ENCODE measurements around the gene TMEM132C. TPM values are rescaled to one million over a fixed set of nuclear protein-coding genes. Genes with fewer than 3 reads are reported as not detected.

TMEM132C gene
- total and polyA plus RNA-seq, 2 of the 8 experiments (the other 6 are each of a cell fraction or from before 2014, with no cell fraction given) = 0.23 to 0.76 TPM

DNA sequence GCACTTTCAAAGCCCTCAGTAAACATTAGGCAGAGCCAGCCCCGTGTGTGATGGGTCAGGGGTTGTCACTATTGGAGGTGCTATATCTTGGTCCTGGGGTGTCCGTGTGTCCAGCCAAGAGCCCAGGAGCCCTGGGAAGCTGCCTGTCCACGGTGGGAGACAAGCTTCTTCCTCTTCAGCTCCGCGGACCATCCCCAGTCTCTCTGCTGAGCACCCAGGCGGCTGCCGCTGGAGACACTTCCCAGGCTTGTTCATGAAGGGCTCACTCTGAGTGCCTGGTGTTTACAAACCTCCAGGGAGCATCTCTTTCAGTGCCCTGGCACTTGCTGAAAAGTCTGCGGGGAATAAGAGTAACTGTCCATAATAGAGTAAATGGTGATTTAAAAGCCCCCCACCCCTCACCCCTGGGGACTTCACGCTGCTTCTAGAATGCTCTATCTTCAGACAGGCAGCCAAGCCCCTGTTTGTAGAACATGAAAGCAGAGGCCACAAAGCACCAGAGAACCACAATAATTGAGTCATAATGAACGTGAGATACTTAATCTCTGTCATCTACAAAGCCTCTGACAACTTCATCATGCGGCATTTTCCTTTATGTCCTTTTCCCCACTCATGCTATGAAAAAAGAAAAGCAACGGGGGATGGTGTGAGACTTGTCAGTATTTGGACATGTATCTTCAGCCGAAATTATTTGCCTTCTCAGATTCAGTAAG is 178.6 kb downstream of the TMEM132C start:
- no peaks in the 10 kb centered on the region for H3K79me2 ChIP-seq (ENCODE audit: control insufficient read depth in 1 of 2, insufficient read depth in 2 of 2, low read length in 2 of 2)
- H3K4me2 ChIP-seq (ENCODE audit: insufficient read depth in 1 of 2, low read depth in 2 of 2, low read length in 2 of 2) = no peak overlapping the region
- peak overlapping the region; percentile 61; the same call in 1 of the 2 replicates for H2BK15ac ChIP-seq (ENCODE audit: low read length)
- no peak overlapping the region for H4K5ac ChIP-seq (ENCODE audit: insufficient read length, low read depth, low read length)
- H3K79me1 ChIP-seq (ENCODE audit: low read depth, low read length) = no peaks in the 10 kb centered on the region
- H2BK12ac ChIP-seq (ENCODE audit: low read depth, low read length) = 0 out of 2 replicates have a peak overlapping the region, but pooled peaks have one; percentile 71
- H2BK20ac ChIP-seq (ENCODE audit: low read length) = no peak overlapping the region; the same call in 1 of the 2 replicates
- H2AFZ ChIP-seq (ENCODE audit: low read length) = no peak overlapping the region
- no peaks in the 10 kb centered on the region; a peak in 1 of 7 replicates for H3K27me3 ChIP-seq (replicated peaks in 1 of 4; ENCODE audit: control insufficient read depth in 3 of 4, extremely low read depth in 1 of 4, insufficient read depth in 3 of 4, low read length in 3 of 4)
- no peak overlapping the region; the same call in 1 of the 2 replicates for H3K18ac ChIP-seq (ENCODE audit: extremely low read depth, low read length)
- no peaks in the 10 kb centered on the region for H3K9me3 ChIP-seq (ENCODE audit: insufficient read depth in 2 of 2, low read depth in 1 of 2, low read length in 1 of 2)
- POLR2A ChIA-PET (ENCODE audit: partially characterized antibody) = interaction anchor here (0.5 kb wide), 1 partner anchor 381 kb away, joined by 3 read pairs; no protein-coding TSS in a partner anchor
- H2BK120ac ChIP-seq (replicated peaks; ENCODE audit: low read depth, low read length) = no peak overlapping the region
- no peak overlapping the region for H3K56ac ChIP-seq (replicated peaks; ENCODE audit: insufficient read length, low read depth, low read length)
- H3K14ac ChIP-seq (ENCODE audit: insufficient read length) = no peak overlapping the region
- no peaks in the 10 kb centered on the region for H3K36me3 ChIP-seq (ENCODE audit: control insufficient read depth in 2 of 4, insufficient read depth in 4 of 4, low read length in 3 of 4)
- no peaks in the 10 kb centered on the region for H4K20me1 ChIP-seq (replicated peaks in 1 of 2; ENCODE audit: control insufficient read depth in 1 of 2, insufficient read depth in 2 of 2, low read length in 2 of 2)
- 76% methylated on average over 13 of the region's 13 CpGs; no CpG with 5 or more reads in 1 of the 2 experiments for WGBS, 2 experiments (ENCODE audit: extremely low coverage in 1 of 2, insufficient coverage in 1 of 2, insufficient read length in 1 of 2, insufficient replicate concordance in 2 of 2, low coverage in 1 of 2, low lambda C conversion rate in 2 of 2, missing lambda C conversion rate in 1 of 2)
- H4K91ac ChIP-seq (replicated peaks; ENCODE audit: insufficient read length, low read length) = no peak overlapping the region
- no peak overlapping the region for H2BK5ac ChIP-seq (ENCODE audit: low read depth, low read length)
- H2AK5ac ChIP-seq (ENCODE audit: low read depth, low read length) = no peak overlapping the region
- H3K9ac ChIP-seq (replicated peaks in 1 of 4; ENCODE audit: extremely low read depth in 1 of 4, low read depth in 3 of 4, low read length in 3 of 4) = no peak overlapping the region
- DNase-seq (ENCODE audit: low read depth in 1 of 2, low spot score in 2 of 2) (no peak), FAIRE-seq (no peak)
- no peak overlapping the region for H4K8ac ChIP-seq (ENCODE audit: extremely low read depth, insufficient read depth, low read length)
- CTCF ChIA-PET (ENCODE audit: partially characterized antibody) = interaction anchor here (0.6 kb wide), 1 partner anchor 187 kb away, joined by 4 read pairs; no protein-coding TSS in a partner anchor
- H3K4ac ChIP-seq (replicated peaks; ENCODE audit: insufficient read length, low read depth, low read length) = no peak overlapping the region
- H3K23ac ChIP-seq (ENCODE audit: insufficient read length) = no peak overlapping the region
- H3K23me2 ChIP-seq (ENCODE audit: low read depth, low read length) = no peaks in the 10 kb centered on the region
- H3K4me1 ChIP-seq (replicated peaks in 1 of 4; ENCODE audit: control insufficient read depth in 3 of 4, insufficient read depth in 4 of 4, low read length in 3 of 4) = peaks cover 1 to 8% (median 6%) of the 10 kb centered on the region in 4 experiments; a peak in 3 of 7 replicates
- H3K27ac ChIP-seq (ENCODE audit: low read depth, low read length) = no peak overlapping the region
- H3K4me3 ChIP-seq (ENCODE audit: extremely low read depth in 1 of 4, insufficient read depth in 2 of 4, low read depth in 3 of 4, low read length in 4 of 4) = no peak overlapping the region
- TF ChIP-seq CBX5 (IDR thresholded peaks at IDR 0.05; ENCODE audit: low read depth, low read length) = no peak
- no peak for TF ChIP-seq TAF1 (IDR thresholded peaks at IDR 0.05; ENCODE audit: low read depth, low read length)
- TF ChIP-seq EZH2 (IDR thresholded peaks at IDR 0.05; ENCODE audit: low read depth, low read length, severe bottlenecking) = no peak
- no peak for TF ChIP-seq SAP30 (IDR thresholded peaks at IDR 0.05; ENCODE audit: insufficient read depth, insufficient replicate concordance, low read length)
- no peak for TF ChIP-seq KDM1A (IDR thresholded peaks at IDR 0.05; ENCODE audit: borderline replicate concordance, low read length)
- TF ChIP-seq SIRT6 (IDR thresholded peaks at IDR 0.05; ENCODE audit: low read length) = no peak
- no peak for TF ChIP-seq TCF12 (IDR thresholded peaks at IDR 0.05; ENCODE audit: low read depth, low read length)
- TF ChIP-seq, protein P1, sequence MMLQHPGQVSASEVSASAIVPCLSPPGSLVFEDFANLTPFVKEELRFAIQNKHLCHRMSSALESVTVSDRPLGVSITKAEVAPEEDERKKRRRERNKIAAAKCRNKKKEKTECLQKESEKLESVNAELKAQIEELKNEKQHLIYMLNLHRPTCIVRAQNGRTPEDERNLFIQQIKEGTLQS (IDR thresholded peaks at IDR 0.05; ENCODE audit: insufficient read depth, low read depth, low read length) = no peak
- TF ChIP-seq PHF8 (conservative IDR thresholded peaks at IDR 0.05; ENCODE audit: low read depth, low read length) = no peak
- no peak for TF ChIP-seq CBX8 (IDR thresholded peaks at IDR 0.05; ENCODE audit: borderline replicate concordance, low read depth, low read length)
- TF ChIP-seq SRF (IDR thresholded peaks at IDR 0.05; ENCODE audit: low read depth, low read length) = no peak
- no peak for TF ChIP-seq CHD1 (IDR thresholded peaks at IDR 0.05; ENCODE audit: low read depth, low read length)
